ENCODE data around the gene CX3CR1. TPM values are rescaled to one million over a fixed set of nuclear protein-coding genes. Genes with fewer than 3 reads are reported as not detected.

The CX3CR1 gene
- total and polyA plus RNA-seq, 10 of the 15 experiments (the other 5 are each of a cell fraction or from before 2014, with no cell fraction given) = 0.05 to 0.53 (median 0.15) TPM

DNA sequence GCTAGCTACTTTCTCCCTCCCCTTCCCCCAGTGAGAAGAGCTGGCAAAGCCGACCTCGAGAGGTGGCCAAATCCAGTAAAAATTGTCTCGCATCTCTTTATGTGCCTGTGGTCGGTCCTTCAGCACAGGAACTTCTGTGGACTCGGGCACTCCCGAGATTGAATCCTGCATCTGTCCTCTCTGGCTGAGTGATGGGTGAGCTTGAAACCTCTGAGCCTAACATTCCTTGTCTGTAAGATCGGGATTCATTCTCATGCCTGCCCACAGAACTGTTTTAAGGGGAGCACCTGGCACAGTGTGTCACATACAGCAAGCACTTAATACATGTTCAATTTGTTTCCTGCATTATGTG lies 11.3 kb downstream of the CX3CR1 start:
- Histone ChIP-seq H3K4me1 (ENCODE audit: control insufficient read depth, insufficient read depth, low read length) (peaks cover 7% of the 10 kb centered on the region), H3K4me2 (ENCODE audit: control insufficient read depth, insufficient read depth) (no peak overlapping the region), H2AFZ (ENCODE audit: control insufficient read depth, low read depth, low read length) (no peak overlapping the region), H3K9me3 (replicated peaks; ENCODE audit: control insufficient read depth, insufficient read depth, low read length) (no peaks in the 10 kb centered on the region), H3K27ac (ENCODE audit: control insufficient read depth, insufficient read depth) (no peak overlapping the region), H3K36me3 (ENCODE audit: control insufficient read depth in 2 of 2, insufficient read depth in 2 of 2, low read length in 1 of 2) (no peaks in the 10 kb centered on the region), H3K79me2 (ENCODE audit: control insufficient read depth, insufficient read depth, low read length) (no peaks in the 10 kb centered on the region), H4K20me1 (ENCODE audit: control insufficient read depth, insufficient read depth) (no peaks in the 10 kb centered on the region; the same call in 1 of the 2 replicates), H3K27me3 (replicated peaks in 1 of 2; ENCODE audit: control insufficient read depth in 2 of 2, insufficient read depth in 2 of 2, low read length in 1 of 2) (no peaks in the 10 kb centered on the region; a peak in 1 of 4 replicates), H3K4me3 (no peak overlapping the region), H3K9ac (ENCODE audit: control insufficient read depth, insufficient read depth, low read length) (no peak overlapping the region)
- no peak for DNase-seq (ENCODE audit: low read depth, low spot score)
- FAIRE-seq = no peak
- SMC1A ChIA-PET (ENCODE audit: uncharacterized antibody, unreplicated experiment) = interaction anchor here (1.0 to 14.4 kb wide), 9 partner anchors 12 to 77 kb away, joined by 3 to 163 read pairs (median 4); partner anchors contain the start of gene CX3CR1
- CTCF ChIA-PET = interaction anchor here (0.8 to 15.5 kb wide), 8 partner anchors 9 to 142 kb away, joined by 3 to 191 read pairs (median 4); no protein-coding TSS in a partner anchor
- BruUV-seq (replicated peaks) = no TSS peak
- no peak for TF ChIP-seq TAF1 (IDR thresholded peaks at IDR 0.05; ENCODE audit: borderline replicate concordance, low read depth, low read length)
- TF ChIP-seq, protein P1, sequence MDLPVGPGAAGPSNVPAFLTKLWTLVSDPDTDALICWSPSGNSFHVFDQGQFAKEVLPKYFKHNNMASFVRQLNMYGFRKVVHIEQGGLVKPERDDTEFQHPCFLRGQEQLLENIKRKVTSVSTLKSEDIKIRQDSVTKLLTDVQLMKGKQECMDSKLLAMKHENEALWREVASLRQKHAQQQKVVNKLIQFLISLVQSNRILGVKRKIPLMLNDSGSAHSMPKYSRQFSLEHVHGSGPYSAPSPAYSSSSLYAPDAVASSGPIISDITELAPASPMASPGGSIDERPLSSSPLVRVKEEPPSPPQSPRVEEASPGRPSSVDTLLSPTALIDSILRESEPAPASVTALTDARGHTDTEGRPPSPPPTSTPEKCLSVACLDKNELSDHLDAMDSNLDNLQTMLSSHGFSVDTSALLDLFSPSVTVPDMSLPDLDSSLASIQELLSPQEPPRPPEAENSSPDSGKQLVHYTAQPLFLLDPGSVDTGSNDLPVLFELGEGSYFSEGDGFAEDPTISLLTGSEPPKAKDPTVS (IDR thresholded peaks at IDR 0.05; ENCODE audit: low read depth, low read length) = no peak
- TF ChIP-seq DPF2 (IDR thresholded peaks at IDR 0.05) = no peak
- TF ChIP-seq RCOR1 (conservative IDR thresholded peaks at IDR 0.05; ENCODE audit: low read depth, low read length) = no peak
- no peak for TF ChIP-seq SIX5 (IDR thresholded peaks at IDR 0.05; ENCODE audit: low read depth, low read length, severe bottlenecking)
- no peak for TF ChIP-seq BRCA1 (IDR thresholded peaks at IDR 0.05; ENCODE audit: low read depth, low read length)
- TF ChIP-seq, protein P2, sequence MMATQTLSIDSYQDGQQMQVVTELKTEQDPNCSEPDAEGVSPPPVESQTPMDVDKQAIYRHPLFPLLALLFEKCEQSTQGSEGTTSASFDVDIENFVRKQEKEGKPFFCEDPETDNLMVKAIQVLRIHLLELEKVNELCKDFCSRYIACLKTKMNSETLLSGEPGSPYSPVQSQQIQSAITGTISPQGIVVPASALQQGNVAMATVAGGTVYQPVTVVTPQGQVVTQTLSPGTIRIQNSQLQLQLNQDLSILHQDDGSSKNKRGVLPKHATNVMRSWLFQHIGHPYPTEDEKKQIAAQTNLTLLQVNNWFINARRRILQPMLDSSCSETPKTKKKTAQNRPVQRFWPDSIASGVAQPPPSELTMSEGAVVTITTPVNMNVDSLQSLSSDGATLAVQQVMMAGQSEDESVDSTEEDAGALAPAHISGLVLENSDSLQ (IDR thresholded peaks at IDR 0.05) = no peak
- TF ChIP-seq ZNF622 (IDR thresholded peaks at IDR 0.05) = no peak
- no peak for TF ChIP-seq TCF7 (IDR thresholded peaks at IDR 0.05; ENCODE audit: borderline replicate concordance)
- TF ChIP-seq IKZF2 (IDR thresholded peaks at IDR 0.05) = no peak
- TF ChIP-seq, protein P3, sequence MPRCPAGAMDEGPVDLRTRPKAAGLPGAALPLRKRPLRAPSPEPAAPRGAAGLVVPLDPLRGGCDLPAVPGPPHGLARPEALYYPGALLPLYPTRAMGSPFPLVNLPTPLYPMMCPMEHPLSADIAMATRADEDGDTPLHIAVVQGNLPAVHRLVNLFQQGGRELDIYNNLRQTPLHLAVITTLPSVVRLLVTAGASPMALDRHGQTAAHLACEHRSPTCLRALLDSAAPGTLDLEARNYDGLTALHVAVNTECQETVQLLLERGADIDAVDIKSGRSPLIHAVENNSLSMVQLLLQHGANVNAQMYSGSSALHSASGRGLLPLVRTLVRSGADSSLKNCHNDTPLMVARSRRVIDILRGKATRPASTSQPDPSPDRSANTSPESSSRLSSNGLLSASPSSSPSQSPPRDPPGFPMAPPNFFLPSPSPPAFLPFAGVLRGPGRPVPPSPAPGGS (IDR thresholded peaks at IDR 0.05; ENCODE audit: borderline replicate concordance, insufficient read depth, low read depth, low read length, poor library complexity, severe bottlenecking) = no peak
- TF ChIP-seq, protein P4, sequence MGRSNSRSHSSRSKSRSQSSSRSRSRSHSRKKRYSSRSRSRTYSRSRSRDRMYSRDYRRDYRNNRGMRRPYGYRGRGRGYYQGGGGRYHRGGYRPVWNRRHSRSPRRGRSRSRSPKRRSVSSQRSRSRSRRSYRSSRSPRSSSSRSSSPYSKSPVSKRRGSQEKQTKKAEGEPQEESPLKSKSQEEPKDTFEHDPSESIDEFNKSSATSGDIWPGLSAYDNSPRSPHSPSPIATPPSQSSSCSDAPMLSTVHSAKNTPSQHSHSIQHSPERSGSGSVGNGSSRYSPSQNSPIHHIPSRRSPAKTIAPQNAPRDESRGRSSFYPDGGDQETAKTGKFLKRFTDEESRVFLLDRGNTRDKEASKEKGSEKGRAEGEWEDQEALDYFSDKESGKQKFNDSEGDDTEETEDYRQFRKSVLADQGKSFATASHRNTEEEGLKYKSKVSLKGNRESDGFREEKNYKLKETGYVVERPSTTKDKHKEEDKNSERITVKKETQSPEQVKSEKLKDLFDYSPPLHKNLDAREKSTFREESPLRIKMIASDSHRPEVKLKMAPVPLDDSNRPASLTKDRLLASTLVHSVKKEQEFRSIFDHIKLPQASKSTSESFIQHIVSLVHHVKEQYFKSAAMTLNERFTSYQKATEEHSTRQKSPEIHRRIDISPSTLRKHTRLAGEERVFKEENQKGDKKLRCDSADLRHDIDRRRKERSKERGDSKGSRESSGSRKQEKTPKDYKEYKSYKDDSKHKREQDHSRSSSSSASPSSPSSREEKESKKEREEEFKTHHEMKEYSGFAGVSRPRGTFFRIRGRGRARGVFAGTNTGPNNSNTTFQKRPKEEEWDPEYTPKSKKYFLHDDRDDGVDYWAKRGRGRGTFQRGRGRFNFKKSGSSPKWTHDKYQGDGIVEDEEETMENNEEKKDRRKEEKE (IDR thresholded peaks at IDR 0.05) = no peak
- TF ChIP-seq RBBP5 (conservative IDR thresholded peaks at IDR 0.05) = no peak
- no peak for TF ChIP-seq CHD1 (IDR thresholded peaks at IDR 0.05; ENCODE audit: low read depth, low read length)
- no peak for TF ChIP-seq WRNIP1 (IDR thresholded peaks at IDR 0.05; ENCODE audit: borderline replicate concordance, low read depth, low read length)
- TF ChIP-seq MTA3 (IDR thresholded peaks at IDR 0.05; ENCODE audit: borderline replicate concordance, low read length) = no peak
- TF ChIP-seq ASH2L (IDR thresholded peaks at IDR 0.05; ENCODE audit: borderline replicate concordance, low read depth) = no peak
- TF ChIP-seq NR2C2 (IDR thresholded peaks at IDR 0.05; ENCODE audit: borderline replicate concordance, control insufficient read depth, insufficient read length, low read depth) = no peak
- intact Hi-C loops (cut with micrococcal nuclease; ENCODE audit: unreplicated experiment) (no loop called here), in situ Hi-C loops (cut with MboI) (no loop called here)
- POLR2A ChIA-PET = interaction anchor here (0.9 to 1.5 kb wide), 2 partner anchors 11 to 13 kb away, joined by 3 to 4 read pairs; partner anchors contain the start of gene CX3CR1
- no peak for ATAC-seq
- RAD21 ChIA-PET (ENCODE audit: unreplicated experiment) = interaction anchor here (0.9 to 3.7 kb wide), 7 partner anchors 11 to 123 kb away, joined by 3 to 22 read pairs (median 3); no protein-coding TSS in a partner anchor
- 75% methylated on average over 7 of the region's 7 CpGs for WGBS (ENCODE audit: insufficient coverage, insufficient replicate concordance, low lambda C conversion rate, missing lambda C conversion rate)
